Measurements from ENCODE around the gene AP4B1.

- TF ChIP-seq CSRNP3 (CRISPR knock-in tag; IDR thresholded peaks at IDR 0.05) (no peak), SNAI2 (CRISPR knock-in tag; IDR thresholded peaks at IDR 0.05) (no peak), ZNF8 (CRISPR knock-in tag; IDR thresholded peaks at IDR 0.05) (no peak), ESRRG (CRISPR knock-in tag; IDR thresholded peaks at IDR 0.05) (no peak), RARB (CRISPR knock-in tag; IDR thresholded peaks at IDR 0.05) (no peak), ISL1 (CRISPR knock-in tag; IDR thresholded peaks at IDR 0.05) (no peak)
These were observed 36.1 kb downstream of the AP4B1 start for GRCh38 chr1:113868387-113869083.

All from SK-N-SH treated with all-trans-retinoic acid at 6 μM for 48 hours (cell line).